GM12864 (cell line): Measurements from ENCODE around the gene ARRDC2.
A peak's percentile ranks its signal among the peaks of the same experiment; 100 is the strongest.

ENCODE experiments used
- DNase-seq: peaks from one replicate; pipeline ENCODE4 v3.0.0-alpha.2; 2011; ENCODE audit warnings: low read depth
- H3K4me3 ChIP-seq: 2 replicates; pipeline ENCODE4 v1.5.1; 2011; ENCODE audit warnings: mild to moderate bottlenecking, low read depth, low read length, control low read depth
- CTCF ChIP-seq: IDR thresholded peaks from 2 replicates; pipeline ENCODE4 v1.5.1; 2011; ENCODE audit warnings: low read depth, mild to moderate bottlenecking, moderate library complexity, low read length, control low read depth, inconsistent platforms; ENCODE audit errors: missing control alignments

ARRDC2 gene

GRCh38 chr19:18007044-18007916, 690 bp upstream of the ARRDC2 start:
- peak; percentile 99 for TF ChIP-seq CTCF
- no peak for DNase-seq
- peak overlapping the region; percentile 35 for H3K4me3 ChIP-seq

- no peak for TF ChIP-seq CTCF
- DNase-seq, result no peak
- H3K4me3 ChIP-seq, result no peak overlapping the region
These were observed 844 bp downstream of the ARRDC2 start for GRCh38 chr19:18008814-18009213.

- H3K4me3 ChIP-seq, result no peak overlapping the region
- no peak for TF ChIP-seq CTCF
- no peak for DNase-seq
These were observed 1.6 kb downstream of the ARRDC2 start for GRCh38 chr19:18009412-18010066.

- TF ChIP-seq CTCF, result no peak
- no peak for DNase-seq
- no peak overlapping the region for H3K4me3 ChIP-seq
These were observed 2.2 kb downstream of the ARRDC2 start for GRCh38 chr19:18010149-18010548.

GRCh38 chr19:18013210-18014111, 5.5 kb downstream of the ARRDC2 start:
- TF ChIP-seq CTCF, result no peak
- H3K4me3 ChIP-seq, result no peak overlapping the region
- DNase-seq, result no peak

GRCh38 chr19:18014197-18014596, 6.2 kb downstream of the ARRDC2 start:
- no peak for TF ChIP-seq CTCF
- no peak for DNase-seq
- H3K4me3 ChIP-seq, result no peak overlapping the region
